Measurements from ENCODE around the gene KCNQ1.

KCNQ1 gene

DNA sequence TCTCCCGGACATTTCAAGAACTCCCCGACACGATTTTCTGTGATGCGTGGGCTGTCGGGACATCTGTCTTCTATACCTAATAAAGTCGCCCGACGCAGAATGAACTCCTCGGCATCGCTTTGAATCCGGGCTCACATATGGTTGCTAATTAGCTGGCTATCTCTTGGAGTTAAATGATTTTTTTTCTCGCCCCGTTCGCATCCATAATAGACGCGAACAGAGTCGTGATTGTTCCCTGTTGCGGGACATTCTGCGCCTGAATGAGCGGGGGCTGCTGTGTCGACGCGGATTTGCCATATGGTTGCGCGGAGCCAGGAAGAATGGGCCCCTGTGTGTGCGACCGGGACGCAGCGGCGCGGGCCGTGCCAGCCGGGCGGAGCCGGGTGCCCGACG is 424.3 kb downstream of the KCNQ1 start:
- Histone ChIP-seq H3K36me3 (no peaks in the 10 kb centered on the region), H3K9me3 (ENCODE audit: severe bottlenecking) (peaks cover 2% of the 10 kb centered on the region), H3K27ac (no peak overlapping the region), H3K27me3 (ENCODE audit: insufficient read depth, low read depth, severe bottlenecking) (no peaks in the 10 kb centered on the region), H3K4me3 (ENCODE audit: low read depth, low read length) (no peak overlapping the region)
- no peak for DNase-seq
- TF ChIP-seq, protein P1, sequence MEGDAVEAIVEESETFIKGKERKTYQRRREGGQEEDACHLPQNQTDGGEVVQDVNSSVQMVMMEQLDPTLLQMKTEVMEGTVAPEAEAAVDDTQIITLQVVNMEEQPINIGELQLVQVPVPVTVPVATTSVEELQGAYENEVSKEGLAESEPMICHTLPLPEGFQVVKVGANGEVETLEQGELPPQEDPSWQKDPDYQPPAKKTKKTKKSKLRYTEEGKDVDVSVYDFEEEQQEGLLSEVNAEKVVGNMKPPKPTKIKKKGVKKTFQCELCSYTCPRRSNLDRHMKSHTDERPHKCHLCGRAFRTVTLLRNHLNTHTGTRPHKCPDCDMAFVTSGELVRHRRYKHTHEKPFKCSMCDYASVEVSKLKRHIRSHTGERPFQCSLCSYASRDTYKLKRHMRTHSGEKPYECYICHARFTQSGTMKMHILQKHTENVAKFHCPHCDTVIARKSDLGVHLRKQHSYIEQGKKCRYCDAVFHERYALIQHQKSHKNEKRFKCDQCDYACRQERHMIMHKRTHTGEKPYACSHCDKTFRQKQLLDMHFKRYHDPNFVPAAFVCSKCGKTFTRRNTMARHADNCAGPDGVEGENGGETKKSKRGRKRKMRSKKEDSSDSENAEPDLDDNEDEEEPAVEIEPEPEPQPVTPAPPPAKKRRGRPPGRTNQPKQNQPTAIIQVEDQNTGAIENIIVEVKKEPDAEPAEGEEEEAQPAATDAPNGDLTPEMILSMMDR (IDR thresholded peaks at IDR 0.05; ENCODE audit: low read depth, low read length): no peak

DNA sequence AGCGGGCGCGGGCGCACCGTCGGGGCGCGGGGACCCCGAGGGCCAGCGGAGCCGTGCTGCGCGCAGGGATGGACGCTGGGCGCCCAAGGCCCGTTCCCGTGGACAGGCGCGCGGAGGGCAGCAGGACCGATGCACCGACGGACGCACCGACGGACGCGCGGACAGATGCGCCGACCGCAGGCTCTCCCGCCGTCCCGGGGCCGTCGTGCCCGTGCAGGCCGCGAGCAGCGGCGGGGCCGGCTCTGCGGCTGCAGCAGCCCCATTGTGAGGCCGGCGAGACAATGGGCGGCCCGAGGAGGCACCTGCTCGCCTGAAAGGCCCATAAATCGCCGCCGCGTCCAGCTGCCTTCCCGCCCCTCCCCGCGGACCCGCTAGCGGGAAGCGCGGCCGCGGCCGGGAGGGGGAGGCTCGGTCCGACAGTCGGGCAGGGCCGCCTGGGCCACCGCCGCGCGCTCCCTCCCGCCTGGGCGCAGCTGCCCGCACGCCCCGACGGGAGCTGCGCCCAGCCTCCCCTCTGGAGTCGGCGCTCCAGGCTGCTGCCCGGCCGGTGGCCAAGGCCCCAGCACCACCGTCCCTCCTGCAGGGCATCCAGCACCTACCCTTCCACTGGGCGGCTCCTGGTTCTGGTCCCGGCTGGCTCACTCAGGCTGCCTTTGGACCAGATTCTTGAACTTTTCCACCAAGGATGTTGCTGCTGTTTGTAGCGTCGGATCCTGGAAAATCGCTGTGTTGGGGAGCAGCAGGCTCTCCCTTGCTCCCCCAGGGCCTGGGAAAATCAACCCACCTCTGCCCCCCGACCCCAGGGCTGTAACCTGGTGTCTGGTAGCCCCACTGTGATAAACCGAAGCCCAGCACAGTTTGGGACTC is 425.0 kb downstream of the KCNQ1 start:
- no peak overlapping the region for H3K27ac ChIP-seq
- no peak for DNase-seq
- peaks cover 8% of the 10 kb centered on the region for H3K9me3 ChIP-seq (ENCODE audit: severe bottlenecking)
- no peaks in the 10 kb centered on the region for H3K27me3 ChIP-seq (ENCODE audit: insufficient read depth, low read depth, severe bottlenecking)
- no peak overlapping the region for H3K4me3 ChIP-seq (ENCODE audit: low read depth, low read length)
- TF ChIP-seq, protein P1 (IDR thresholded peaks at IDR 0.05; ENCODE audit: low read depth, low read length): no peak
- H3K36me3 ChIP-seq: no peaks in the 10 kb centered on the region

DNA sequence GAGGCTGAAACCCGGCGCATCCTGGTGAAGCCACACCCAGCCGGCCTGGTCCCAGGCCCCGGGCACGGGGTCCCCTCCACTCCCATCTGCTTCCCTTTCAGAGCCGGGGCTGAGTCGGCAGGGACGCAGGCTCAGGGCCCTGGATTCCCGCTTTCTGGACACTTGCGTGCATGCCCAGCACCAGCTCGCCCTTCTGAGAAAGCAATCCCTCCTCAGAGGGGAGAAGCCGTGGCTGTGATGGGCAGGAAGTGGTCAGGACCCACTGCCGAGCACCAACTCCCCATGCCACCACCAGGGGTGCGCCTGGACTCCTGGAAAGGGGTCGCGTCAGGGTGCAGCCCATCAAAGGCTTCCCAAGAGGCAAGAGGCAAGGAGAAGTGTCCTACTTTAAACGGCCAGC is 425.7 kb downstream of the KCNQ1 start:
- no peak overlapping the region for H3K4me3 ChIP-seq (ENCODE audit: low read depth, low read length)
- H3K27ac ChIP-seq: no peak overlapping the region; the same call in 1 of the 2 replicates
- no peaks in the 10 kb centered on the region for H3K36me3 ChIP-seq
- H3K9me3 ChIP-seq (ENCODE audit: severe bottlenecking): peaks cover 10% of the 10 kb centered on the region
- TF ChIP-seq, protein P1 (IDR thresholded peaks at IDR 0.05; ENCODE audit: low read depth, low read length): peak; percentile 43; the same call in 1 of the 2 replicates
- no peaks in the 10 kb centered on the region for H3K27me3 ChIP-seq (ENCODE audit: insufficient read depth, low read depth, severe bottlenecking)
- peak; percentile 30 for DNase-seq

DNA sequence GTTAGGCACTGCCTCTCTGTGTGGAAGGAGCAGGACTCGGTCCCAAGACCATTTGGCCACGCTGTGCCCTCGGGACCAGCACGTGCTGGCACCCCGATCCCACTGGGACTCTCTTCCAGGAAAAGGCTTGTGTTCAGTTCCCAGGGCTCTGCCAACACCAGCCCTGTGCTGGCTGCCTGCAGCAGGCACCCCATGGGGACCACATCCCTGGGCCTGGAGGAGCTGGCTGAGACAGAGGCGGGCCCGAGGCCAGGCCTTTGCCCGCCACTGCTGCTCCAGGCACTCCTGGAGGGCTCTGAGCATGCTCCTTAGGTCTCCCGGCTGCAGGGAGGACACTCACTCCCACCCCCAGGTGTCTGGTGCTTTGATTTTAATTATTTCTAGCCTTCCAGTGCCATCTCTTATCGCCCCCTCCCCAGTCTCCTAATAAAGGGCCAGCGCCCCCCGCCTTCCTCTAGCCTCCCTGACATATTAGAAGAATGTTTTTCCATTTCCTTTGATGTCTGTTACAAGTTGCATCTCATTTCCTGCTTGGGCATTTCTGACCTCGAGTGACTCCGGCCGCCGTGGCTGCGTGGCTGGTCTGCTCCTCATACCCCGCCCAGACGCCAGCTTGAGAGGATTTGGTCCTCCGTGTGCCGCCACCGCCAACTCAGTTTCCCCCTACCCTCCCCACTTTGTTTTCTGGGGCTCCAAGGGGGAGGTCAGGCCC is 426.3 kb downstream of the KCNQ1 start:
- DNase-seq: peak; percentile 55
- TF ChIP-seq, protein P1 (IDR thresholded peaks at IDR 0.05; ENCODE audit: low read depth, low read length): no peak
- Histone ChIP-seq H3K27me3 (ENCODE audit: insufficient read depth, low read depth, severe bottlenecking) (no peaks in the 10 kb centered on the region), H3K36me3 (no peaks in the 10 kb centered on the region), H3K4me3 (ENCODE audit: low read depth, low read length) (no peak overlapping the region), H3K27ac (peak overlapping the region; percentile 31), H3K9me3 (ENCODE audit: severe bottlenecking) (peaks cover 10% of the 10 kb centered on the region)

DNA sequence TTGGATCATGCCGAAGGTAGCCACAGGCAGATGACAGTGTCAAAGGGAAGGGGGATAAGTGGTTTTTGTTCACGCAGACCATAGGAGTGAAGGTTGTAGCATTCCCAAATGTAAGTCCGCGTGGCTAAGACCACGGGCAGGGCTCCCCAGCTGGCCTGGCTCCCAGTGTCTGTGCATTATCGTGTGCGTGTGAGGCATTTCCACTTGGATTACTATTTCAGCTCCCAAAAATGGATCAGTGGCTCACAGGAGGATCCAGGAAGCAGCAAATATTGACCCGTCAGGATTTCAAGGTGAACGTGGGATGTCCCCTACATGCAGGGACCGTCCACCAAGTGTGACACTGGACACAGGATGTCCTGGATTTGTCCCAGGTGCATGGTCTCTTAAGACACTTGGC is 430.2 kb downstream of the KCNQ1 start:
- no peak overlapping the region for H3K4me3 ChIP-seq (ENCODE audit: low read depth, low read length)
- no peaks in the 10 kb centered on the region for H3K36me3 ChIP-seq
- no peak for DNase-seq
- no peak overlapping the region for H3K27ac ChIP-seq
- peaks cover 10% of the 10 kb centered on the region for H3K9me3 ChIP-seq (ENCODE audit: severe bottlenecking)
- H3K27me3 ChIP-seq (ENCODE audit: insufficient read depth, low read depth, severe bottlenecking): no peaks in the 10 kb centered on the region
- TF ChIP-seq, protein P1 (IDR thresholded peaks at IDR 0.05; ENCODE audit: low read depth, low read length): no peak
